ENCODE measurements around the gene GARNL3.
A peak's percentile ranks its signal among the peaks of the same experiment; 100 is the strongest.

GARNL3 gene

GRCh38 chr9:127356906-127357305 lies 92.3 kb downstream of the GARNL3 start:
- DNase-seq: no peak

DNA sequence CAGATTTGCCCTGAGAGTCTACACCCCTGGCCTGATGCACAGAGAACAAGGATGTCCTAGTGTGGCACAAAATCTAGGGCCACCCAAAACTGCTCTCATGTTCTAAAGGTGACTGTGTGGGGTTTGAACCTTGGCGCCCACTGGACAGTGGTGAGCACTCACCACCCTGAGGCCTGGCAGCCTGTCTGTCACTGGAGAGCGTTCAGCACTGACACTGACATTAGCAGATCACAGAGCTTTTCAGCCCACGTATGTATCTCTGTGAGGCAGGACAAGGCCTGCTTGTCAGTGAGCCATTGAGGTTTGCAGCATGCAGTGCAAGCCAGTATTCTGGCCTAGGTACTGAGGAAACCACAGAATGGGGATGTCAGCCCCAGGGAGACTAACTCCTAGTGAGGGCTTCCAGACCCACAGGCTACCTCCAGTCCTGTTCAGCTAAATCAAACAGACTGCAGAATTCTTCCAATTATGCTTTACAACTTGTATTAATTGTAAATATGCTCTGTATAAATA lies 93.5 kb downstream of the GARNL3 start:
- DNase-seq: no peak

DNA sequence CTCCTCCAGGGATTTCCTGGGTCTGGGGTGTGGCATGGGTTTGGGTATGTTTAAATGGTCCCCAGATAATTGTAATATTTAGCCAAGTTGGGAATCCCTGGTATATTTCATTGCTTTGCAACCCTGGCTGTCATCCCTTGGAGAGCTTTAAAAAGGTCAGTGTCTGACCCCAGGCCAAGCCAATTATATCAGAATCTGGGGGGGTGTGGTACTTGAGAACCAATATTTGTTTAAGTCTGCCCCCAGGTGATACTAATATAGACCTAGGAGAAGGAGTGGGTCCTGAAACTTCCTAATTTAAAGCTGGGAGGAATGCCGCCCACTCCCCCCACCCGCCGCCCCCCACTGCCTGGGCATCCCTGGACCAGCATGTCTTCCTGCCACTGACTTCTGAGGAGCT lies 94.2 kb downstream of the GARNL3 start:
- no peak for DNase-seq

GRCh38 chr9:127360250-127360649 lies 95.7 kb downstream of the GARNL3 start:
- no peak for DNase-seq

DNA sequence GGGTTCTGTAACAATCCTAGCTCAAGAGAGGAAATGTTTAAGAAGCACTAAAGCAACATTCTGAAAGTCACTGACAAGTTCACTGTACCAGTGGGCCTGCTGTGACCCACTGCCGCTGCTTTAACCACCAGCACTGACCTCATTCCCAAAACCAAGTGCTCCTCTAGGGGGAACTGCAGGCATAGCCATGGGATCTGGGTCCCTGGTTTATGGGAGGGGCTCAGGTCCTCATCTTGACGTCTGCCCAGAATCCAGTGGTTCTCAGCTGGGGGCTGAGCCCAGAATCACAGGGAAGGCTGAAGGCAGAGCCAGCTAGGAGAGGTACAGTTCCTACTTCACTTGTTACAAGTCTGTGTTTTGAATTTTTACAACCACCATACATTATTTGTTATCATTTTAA lies 96.3 kb downstream of the GARNL3 start:
- DNase-seq: no peak

DNA sequence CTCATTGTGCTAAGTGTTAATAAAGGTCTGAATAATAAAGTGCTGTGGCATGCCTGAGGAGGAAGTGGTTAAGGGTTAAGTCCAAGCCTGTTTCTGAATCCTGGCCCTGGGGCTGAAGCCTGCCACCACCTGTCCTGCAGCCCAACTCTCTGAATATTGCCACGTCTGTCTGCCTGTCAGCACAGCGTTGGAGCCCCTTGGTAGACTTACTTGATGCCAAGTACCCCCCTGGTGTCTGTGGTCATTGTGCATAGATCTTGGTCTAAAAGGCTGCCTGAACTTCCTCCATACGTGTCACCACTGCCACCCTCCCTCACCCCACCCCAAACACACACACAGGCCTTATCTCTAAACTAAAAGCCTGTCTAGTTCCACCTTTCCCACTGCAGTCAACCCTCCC lies 97.0 kb downstream of the GARNL3 start:
- no peak for DNase-seq

GRCh38 chr9:127362829-127363228 lies 98.3 kb downstream of the GARNL3 start:
- no peak for DNase-seq

- no peak for DNase-seq
Measured at GRCh38 chr9:127365461-127365860, 100.9 kb downstream of the GARNL3 start.

DNA sequence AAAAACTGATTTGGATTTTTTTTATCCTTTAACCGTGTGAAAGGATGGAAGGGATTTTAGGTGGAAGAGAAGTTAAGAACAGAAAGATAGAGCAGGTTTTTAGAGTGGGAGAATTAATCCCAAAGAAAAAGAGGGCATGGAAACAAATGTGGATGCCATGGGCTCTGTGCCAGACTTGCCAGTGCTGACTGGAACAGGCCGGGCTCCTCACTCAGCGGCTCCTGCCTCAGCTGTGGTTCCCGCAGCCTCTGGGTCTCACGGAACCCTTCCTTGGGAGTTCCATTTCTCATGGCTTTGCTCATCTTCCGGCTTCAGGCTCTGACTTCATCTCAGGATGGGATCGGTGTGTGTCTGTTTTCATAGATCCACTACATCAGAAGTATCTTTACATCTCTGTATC lies 102.0 kb downstream of the GARNL3 start:
- DNase-seq: no peak

DNA sequence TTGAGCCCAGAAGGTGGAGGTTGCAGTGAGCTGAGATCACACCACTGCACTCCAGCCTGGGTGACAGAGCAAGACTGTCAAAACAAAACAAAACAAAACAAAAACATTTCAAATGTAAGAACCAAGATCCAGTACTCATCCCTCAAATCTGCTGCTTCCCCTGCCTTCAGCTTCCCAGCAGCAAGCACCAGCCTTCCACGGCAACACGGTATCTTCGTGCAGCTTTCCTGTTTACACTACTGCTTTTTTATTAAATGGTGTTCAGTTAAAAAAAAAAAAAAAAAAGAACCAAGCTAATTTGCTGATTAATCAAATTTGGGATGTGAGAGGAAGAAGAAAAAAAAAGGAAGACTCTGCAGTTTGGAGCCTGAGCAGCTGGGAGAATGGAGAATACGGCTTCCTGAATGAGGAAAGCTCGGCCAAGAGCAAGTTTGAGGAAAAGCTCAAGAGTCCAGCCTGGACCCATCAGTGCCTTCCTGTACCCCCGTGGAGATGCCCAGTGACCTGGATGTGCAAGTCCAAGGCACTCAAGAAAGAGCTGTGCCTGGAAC lies 104.4 kb downstream of the GARNL3 start:
- DNase-seq: no peak

DNA sequence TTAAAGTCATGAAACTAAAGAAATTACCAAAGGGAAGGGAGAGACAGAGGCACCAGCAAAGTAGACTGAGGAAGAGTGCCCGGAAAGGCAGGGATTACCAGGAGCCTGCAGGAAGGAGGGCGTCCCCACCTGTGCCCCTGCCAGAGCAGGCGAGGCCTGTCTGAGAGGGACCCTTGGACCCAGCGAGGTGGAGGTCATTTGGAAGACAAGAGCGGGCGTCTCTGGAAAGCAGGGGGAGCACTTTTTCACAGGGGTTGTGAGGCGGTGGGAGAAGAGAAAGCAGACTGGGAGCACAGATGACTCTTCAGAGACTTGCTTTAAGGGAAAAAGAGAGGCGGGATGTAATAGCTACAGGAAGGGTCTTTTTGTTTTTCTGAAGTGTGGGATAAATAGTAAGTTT lies 104.9 kb downstream of the GARNL3 start:
- no peak for DNase-seq

DNA sequence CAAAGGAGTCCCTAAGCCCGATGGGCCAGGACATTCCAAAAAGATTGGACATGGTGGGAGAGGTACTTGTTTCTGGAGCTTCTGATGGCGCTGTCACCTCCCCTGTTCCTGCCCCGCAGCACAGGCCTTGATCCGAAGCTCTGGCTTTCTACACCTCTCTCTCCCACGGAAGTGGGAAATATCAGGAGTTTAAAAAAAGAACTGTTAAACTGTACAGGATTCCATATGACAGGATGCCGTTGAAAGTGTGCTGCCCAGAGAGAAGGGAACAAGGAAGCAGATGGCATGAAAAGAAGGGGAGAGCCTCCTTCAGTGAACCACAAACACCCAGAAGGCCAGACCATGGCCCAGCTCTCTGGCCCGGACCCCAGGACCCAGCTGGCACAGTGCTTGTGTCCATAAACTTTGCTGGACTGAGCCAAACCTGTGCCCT lies 105.6 kb downstream of the GARNL3 start:
- no peak for DNase-seq

DNA sequence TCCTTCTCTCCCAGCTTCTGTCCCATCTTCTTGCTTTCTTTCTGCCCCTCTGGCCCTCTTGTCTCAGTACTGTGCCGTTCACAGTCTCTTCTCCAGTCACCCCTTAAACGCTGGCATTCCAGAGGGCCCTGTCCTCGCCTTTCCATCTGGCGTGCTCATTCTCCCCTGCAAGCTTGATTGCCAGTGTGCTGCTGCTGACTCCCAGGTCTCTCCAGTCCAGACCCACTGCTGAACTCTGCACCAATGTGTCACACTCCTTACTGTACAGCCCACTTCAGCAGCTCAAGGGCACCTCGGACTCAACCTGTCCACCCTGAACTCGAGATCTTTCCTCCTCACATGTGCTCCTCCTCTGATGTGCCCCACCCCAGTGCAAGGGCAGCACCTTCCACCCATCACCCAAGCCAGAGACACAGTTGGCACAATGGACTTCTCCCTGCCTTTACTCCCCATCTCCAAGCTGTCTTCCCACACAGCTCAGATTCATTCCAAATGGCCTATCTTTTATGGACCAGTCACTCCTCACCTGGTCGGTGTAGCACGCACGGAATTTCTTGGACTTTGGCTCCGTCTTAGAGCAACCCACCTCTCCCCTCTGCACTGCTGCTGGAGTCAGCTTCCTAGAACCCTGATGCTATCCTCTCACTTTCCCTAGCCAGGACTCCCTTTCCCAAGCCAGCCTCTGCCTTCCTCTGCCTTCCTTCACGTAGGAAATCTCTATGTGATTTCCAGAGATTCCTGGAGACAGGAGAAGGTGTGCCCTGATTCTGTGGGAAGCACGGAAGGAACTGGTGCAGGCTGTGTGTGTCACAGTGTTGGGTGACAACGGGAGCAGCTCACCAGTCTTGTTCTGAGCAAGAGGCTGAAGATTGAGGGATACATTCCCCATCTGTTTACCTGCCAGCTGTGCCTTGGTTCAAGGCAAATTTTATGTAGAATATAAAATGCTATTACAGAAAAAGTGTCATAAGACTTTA lies 106.4 kb downstream of the GARNL3 start:
- no peak for DNase-seq

DNA sequence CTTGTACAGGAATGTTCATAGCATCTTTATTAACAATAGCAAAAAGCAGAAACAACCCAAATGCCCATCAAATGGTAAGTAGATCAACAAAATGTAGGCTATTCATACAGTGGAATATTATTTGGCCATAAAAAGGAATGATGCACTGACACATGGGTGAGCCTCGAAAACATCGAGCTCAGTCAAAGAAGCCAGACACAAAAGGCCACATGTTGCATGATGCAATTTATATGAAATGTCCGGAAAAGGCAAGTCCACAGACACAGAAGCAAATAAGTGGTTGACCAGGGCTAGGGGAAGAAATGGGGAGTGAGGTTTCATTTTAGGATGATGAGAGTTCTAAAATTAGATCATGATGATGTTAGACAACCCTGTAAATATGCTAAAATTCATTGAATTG lies 115.9 kb downstream of the GARNL3 start:
- DNase-seq: no peak

DNA sequence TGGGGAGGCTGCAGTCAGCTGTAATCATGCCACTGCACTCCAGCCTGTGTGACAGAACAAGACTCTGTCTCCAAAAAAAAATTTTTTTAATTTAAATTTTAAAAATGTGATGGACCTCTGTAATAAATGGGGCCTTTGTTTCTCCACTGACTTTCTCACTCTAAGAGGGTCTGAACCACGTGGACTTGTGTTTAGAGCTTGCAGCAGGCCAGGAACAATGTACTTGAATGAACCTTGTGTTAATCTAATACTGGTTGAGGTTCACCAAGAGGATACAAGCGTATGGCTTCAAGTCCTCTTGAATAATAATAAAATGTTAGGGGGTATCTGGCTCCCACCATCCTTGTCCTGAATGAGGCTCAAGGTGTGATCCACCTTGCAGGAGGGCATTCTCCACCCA lies 118.0 kb downstream of the GARNL3 start:
- DNase-seq: no peak

GRCh38 chr9:127384016-127384730 lies 119.6 kb downstream of the GARNL3 start:
- no peak for DNase-seq

DNA sequence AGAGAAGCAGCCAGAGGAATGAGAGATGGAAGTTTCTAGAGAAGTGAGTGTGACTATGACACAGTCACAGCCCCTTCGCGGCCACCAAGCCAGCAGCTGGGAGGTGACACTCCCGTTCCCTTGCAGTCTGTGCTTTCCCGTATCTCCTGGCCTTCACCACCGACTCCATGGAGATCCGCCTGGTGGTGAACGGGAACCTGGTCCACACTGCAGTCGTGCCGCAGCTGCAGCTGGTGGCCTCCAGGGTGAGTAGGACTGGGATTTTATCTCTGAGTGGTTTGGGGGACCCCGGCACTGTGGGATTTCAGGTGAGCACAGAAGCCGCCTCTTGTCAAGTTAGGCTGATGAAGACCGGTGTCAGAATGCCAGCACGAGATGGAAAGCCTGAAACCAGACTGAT lies 120.3 kb downstream of the GARNL3 start:
- DNase-seq: no peak

DNA sequence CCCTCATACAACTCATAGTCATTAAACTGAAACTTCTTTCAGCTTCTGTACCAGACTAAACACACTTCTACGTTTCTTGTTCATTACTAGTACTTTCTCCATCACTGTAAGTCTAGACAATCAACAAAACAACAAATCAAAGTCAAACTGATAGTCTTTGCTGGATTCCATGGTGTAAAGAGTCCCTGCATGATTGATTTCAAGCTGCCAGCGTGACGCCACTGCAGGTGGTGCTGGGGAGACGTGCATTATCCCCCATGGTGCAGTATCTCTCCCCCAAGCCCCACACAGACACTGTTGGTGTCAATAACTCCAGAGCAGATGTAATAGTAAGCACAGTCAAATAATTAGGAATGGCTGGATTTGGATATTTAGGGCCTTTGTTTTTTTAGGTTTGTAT lies 121.7 kb downstream of the GARNL3 start:
- no peak for DNase-seq

- no peak for DNase-seq
Measured at GRCh38 chr9:127386981-127387380, 122.4 kb downstream of the GARNL3 start.

- peak; percentile 20 to 73 (median 60) for DNase-seq
Measured at GRCh38 chr9:127388037-127388855, 123.7 kb downstream of the GARNL3 start.

- DNase-seq: no peak
Measured at GRCh38 chr9:127388856-127389238, 124.3 kb downstream of the GARNL3 start.

DNA sequence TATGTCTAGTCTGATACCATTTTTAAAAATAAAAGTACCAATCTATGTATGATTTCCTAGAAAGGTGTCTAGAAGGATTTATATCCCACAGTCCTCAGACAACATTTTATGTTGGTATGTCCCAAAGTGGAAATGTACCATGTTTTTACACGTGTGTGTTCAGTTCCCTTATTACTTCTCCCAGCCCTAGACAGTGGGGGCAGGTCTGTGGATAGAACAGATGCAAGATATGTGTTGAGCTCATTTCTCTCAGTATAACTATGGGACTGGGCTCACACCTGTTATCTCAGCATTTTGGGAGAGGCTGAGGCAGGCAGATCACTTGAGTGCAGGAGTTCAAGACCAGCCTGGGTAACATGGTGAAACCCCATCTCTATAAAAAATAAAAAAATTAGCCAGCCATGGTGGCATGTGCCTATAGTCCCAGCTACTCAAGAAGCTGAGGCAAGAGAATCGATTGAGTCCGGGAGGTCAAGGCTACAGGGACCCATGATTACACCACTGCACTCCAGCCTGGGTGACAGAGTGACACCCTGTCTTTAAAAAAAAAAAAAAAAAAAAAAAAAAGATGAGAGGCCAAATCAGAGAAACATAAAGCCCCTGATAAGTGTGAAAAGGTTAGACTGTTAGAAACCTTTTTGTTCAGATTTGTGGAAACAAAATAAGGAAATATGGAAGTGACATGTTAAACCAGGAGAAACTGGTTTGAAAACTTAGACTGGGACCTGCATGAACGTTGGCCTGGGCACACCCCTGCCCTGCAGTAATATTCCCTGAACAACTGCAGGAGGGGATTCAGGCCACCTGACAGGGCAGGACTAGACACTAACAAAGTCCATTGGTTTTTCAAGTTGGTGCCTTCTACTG lies 125.0 kb downstream of the GARNL3 start:
- DNase-seq: no peak

All from activated naive CD4-positive, alpha-beta T cell (primary cell).